Glutamatergic neuron (in vitro differentiated cells): ENCODE results near the gene SLC1A6. TPM values are rescaled to one million over a fixed set of nuclear protein-coding genes. Genes with fewer than 3 reads are reported as not detected.

Experiments used
- DNase-seq: peaks from one replicate; pipeline ENCODE4 v3.0.0; 2022
- H3K27ac Mint-ChIP-seq: one replicate; pipeline ENCODE4 v1.8.0; 2020; ENCODE audit warnings: mild to moderate bottlenecking, mixed read lengths, inconsistent platforms; ENCODE audit not compliant: unreplicated experiment
- H3K27me3 Mint-ChIP-seq: one replicate; pipeline ENCODE4 v1.8.0; 2020; ENCODE audit warnings: mild to moderate bottlenecking, moderate library complexity, mixed read lengths, inconsistent platforms; ENCODE audit not compliant: unreplicated experiment
- H3K36me3 Mint-ChIP-seq: one replicate; pipeline ENCODE4 v1.8.0; 2020; ENCODE audit warnings: mild to moderate bottlenecking, mixed read lengths, inconsistent platforms; ENCODE audit not compliant: unreplicated experiment
- H3K4me1 Mint-ChIP-seq: one replicate; pipeline ENCODE4 v1.8.0; 2020; ENCODE audit warnings: mild to moderate bottlenecking, low read depth, mixed read lengths, inconsistent platforms; ENCODE audit not compliant: unreplicated experiment
- H3K4me3 Mint-ChIP-seq: one replicate; pipeline ENCODE4 v1.8.0; 2020; ENCODE audit warnings: mild to moderate bottlenecking, mixed read lengths, inconsistent platforms; ENCODE audit not compliant: unreplicated experiment
- H3K9me3 Mint-ChIP-seq: one replicate; pipeline ENCODE4 v1.8.0; 2020; ENCODE audit warnings: mild to moderate bottlenecking, moderate library complexity, mixed read lengths, inconsistent platforms; ENCODE audit not compliant: unreplicated experiment
- total RNA-seq: library from RNA; stranded (reverse); fragmentation: NEBNext Ultra II Directional; extraction: Animal tissue kit (Norgen Biotek cat#: 25700); gene quantifications from one replicate; pipeline ENCODE4 v1.2.1, GENCODE V29; 2021; ENCODE audit not compliant: unreplicated experiment
- TF ChIP-seq, protein P1 (sequence below): fragments of 200-600 bp; sonication (generic); IDR thresholded peaks from one replicate; pipeline ENCODE4 v1.5.0; 2021; ENCODE audit not compliant: partially characterized antibody, unreplicated experiment

SLC1A6 gene
- total RNA-seq, 1 donor from 2014 or later: 22.8 TPM

- Mint-ChIP-seq H3K4me1 (no peaks in the 10 kb centered on the region), H3K27me3 (no peaks in the 10 kb centered on the region), H3K27ac (no peak overlapping the region), H3K9me3 (peaks cover 3% of the 10 kb centered on the region), H3K4me3 (no peak overlapping the region), H3K36me3 (peaks cover 15% of the 10 kb centered on the region)
- TF ChIP-seq, protein P1, sequence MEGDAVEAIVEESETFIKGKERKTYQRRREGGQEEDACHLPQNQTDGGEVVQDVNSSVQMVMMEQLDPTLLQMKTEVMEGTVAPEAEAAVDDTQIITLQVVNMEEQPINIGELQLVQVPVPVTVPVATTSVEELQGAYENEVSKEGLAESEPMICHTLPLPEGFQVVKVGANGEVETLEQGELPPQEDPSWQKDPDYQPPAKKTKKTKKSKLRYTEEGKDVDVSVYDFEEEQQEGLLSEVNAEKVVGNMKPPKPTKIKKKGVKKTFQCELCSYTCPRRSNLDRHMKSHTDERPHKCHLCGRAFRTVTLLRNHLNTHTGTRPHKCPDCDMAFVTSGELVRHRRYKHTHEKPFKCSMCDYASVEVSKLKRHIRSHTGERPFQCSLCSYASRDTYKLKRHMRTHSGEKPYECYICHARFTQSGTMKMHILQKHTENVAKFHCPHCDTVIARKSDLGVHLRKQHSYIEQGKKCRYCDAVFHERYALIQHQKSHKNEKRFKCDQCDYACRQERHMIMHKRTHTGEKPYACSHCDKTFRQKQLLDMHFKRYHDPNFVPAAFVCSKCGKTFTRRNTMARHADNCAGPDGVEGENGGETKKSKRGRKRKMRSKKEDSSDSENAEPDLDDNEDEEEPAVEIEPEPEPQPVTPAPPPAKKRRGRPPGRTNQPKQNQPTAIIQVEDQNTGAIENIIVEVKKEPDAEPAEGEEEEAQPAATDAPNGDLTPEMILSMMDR: no peak
- no peak for DNase-seq
Measured at GRCh38 chr19:14961956-14962685, 17.5 kb downstream of the SLC1A6 start.

- Mint-ChIP-seq H3K27me3 (no peaks in the 10 kb centered on the region), H3K4me1 (no peaks in the 10 kb centered on the region), H3K9me3 (peaks cover 5% of the 10 kb centered on the region), H3K36me3 (peaks cover 15% of the 10 kb centered on the region), H3K27ac (no peak overlapping the region), H3K4me3 (no peak overlapping the region)
- TF ChIP-seq, protein P1: no peak
- no peak for DNase-seq
Measured at GRCh38 chr19:14959263-14959662, 20.4 kb downstream of the SLC1A6 start.

DNA sequence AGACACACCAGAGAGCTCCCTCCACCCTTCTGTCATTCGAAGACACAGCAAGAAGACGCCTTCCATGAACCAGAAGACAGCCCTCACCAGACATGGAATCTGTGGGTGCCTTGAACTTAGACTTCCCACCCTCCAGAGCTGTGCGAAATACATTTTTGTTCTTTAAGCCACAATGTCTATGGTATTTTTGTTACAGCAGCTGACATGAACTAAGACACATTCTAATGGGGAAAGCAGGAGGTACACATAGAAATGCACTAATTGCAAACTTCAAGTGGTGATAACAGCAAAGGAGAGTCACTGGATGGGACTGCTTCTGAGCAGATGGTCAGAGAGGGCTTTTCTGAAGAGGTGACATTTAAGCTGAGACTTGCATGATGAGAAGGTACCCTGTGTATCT is 22.2 kb downstream of the SLC1A6 start:
- no peak overlapping the region for H3K27ac Mint-ChIP-seq
- no peak overlapping the region for H3K4me3 Mint-ChIP-seq
- H3K27me3 Mint-ChIP-seq: no peaks in the 10 kb centered on the region
- DNase-seq: no peak
- TF ChIP-seq, protein P1: no peak
- peaks cover 8% of the 10 kb centered on the region for H3K36me3 Mint-ChIP-seq
- H3K9me3 Mint-ChIP-seq: peaks cover 5% of the 10 kb centered on the region
- no peaks in the 10 kb centered on the region for H3K4me1 Mint-ChIP-seq

DNA sequence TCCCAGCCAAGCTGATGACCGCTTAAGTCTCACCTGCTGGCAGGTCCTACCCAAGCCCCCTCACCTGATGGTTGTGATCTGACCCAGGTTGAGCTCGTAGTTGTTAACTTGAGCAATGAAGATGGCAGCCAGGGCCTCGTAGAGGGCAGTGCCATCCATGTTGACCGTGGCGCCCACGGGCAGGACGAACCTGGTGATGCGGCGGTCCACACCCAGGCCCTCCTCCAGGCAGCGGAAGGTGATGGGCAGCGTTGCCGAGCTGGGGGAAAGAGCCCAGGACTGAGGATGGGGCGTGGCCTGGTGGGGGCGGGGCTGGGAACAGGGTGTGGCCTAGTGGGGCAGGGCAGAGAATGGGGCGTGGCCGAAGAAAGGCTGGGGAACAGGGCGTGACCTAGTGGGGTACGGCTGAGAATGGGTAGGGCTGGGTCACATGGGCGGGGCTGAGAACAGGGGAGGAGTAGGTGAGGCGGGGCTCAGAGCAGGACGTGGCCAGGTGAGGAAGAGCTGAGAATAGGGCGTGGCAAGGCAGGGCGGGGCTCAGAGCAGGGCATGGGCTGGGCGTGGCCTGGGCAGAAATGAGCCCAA is 25.5 kb downstream of the SLC1A6 start:
- Mint-ChIP-seq H3K4me1 (no peaks in the 10 kb centered on the region), H3K36me3 (no peaks in the 10 kb centered on the region), H3K9me3 (peaks cover 3% of the 10 kb centered on the region), H3K4me3 (no peak overlapping the region), H3K27me3 (peaks cover 2% of the 10 kb centered on the region), H3K27ac (no peak overlapping the region)
- DNase-seq: no peak
- TF ChIP-seq, protein P1: no peak

- DNase-seq: no peak
- Mint-ChIP-seq H3K4me1 (no peaks in the 10 kb centered on the region), H3K4me3 (no peak overlapping the region), H3K27me3 (peaks cover 2% of the 10 kb centered on the region), H3K36me3 (no peaks in the 10 kb centered on the region), H3K27ac (no peak overlapping the region), H3K9me3 (peaks cover 3% of the 10 kb centered on the region)
- TF ChIP-seq, protein P1: no peak
Measured at GRCh38 chr19:14952767-14953166, 26.9 kb downstream of the SLC1A6 start.
